Measurements from ENCODE around the gene SLC25A39. TPM values are rescaled to one million over a fixed set of nuclear protein-coding genes. Genes with fewer than 3 reads are reported as not detected.
"Not testable (repeated sequence)": the region's sequence is repeated elsewhere in the genome, so short reads cannot be mapped to it uniquely, and the experiment has no call there.

Gene SLC25A39
- total and polyA plus RNA-seq, 2 experiments from 2014 or later: 92.7 to 179 TPM

- H3K36me3 ChIP-seq (replicated peaks; ENCODE audit: insufficient read depth, low read depth): no peaks in the 10 kb centered on the region
- H3K79me2 ChIP-seq: peaks cover 15% of the 10 kb centered on the region
- no peak for DNase-seq (ENCODE audit: low spot score)
- no peaks in the 10 kb centered on the region for H4K20me1 ChIP-seq (ENCODE audit: insufficient read depth, poor library complexity, severe bottlenecking)
- 94% methylated on average over 11 of the region's 11 CpGs for WGBS (ENCODE audit: low lambda C conversion rate, missing lambda C conversion rate)
- TF ChIP-seq EZH2 (IDR thresholded peaks at IDR 0.05; ENCODE audit: borderline replicate concordance) (no peak), CTCF (IDR thresholded peaks at IDR 0.05; ENCODE audit: poor library complexity) (no peak), EZH2phosphoT487 (IDR thresholded peaks at IDR 0.05; ENCODE audit: low read depth, severe bottlenecking, unreplicated experiment) (no peak)
- H3K27me3 ChIP-seq: no peaks in the 10 kb centered on the region
- H2AFZ ChIP-seq: no peak overlapping the region
- H3K4me2 ChIP-seq: no peak overlapping the region
- no peak overlapping the region for H3K4me3 ChIP-seq
- H3K27ac ChIP-seq: no peak overlapping the region
- H3K4me1 ChIP-seq (ENCODE audit: insufficient read depth): no peaks in the 10 kb centered on the region
- no peaks in the 10 kb centered on the region for H3K9me2 ChIP-seq (replicated peaks; ENCODE audit: insufficient read depth)
- no peaks in the 10 kb centered on the region for H3K9me3 ChIP-seq (ENCODE audit: low read depth)
Observed at GRCh38 chr17:44343510-44344209, 19.0 kb upstream of the SLC25A39 start.

- not testable (repeated sequence) for H4K20me1 ChIP-seq (ENCODE audit: insufficient read depth, poor library complexity, severe bottlenecking); H3K4me1 ChIP-seq (ENCODE audit: insufficient read depth); H3K4me3 ChIP-seq; H3K9me2 ChIP-seq (replicated peaks; ENCODE audit: insufficient read depth); DNase-seq (ENCODE audit: low spot score); H3K79me2 ChIP-seq; H2AFZ ChIP-seq; H3K36me3 ChIP-seq (replicated peaks; ENCODE audit: insufficient read depth, low read depth); H3K9me3 ChIP-seq (ENCODE audit: low read depth); H3K27ac ChIP-seq; H3K27me3 ChIP-seq; H3K4me2 ChIP-seq
- WGBS (ENCODE audit: low lambda C conversion rate, missing lambda C conversion rate): 81% methylated on average over 5 of the region's 5 CpGs
Observed at GRCh38 chr17:44340553-44340952, 15.9 kb upstream of the SLC25A39 start.

- no peak overlapping the region for H2AFZ ChIP-seq
- H3K36me3 ChIP-seq (replicated peaks; ENCODE audit: insufficient read depth, low read depth): no peaks in the 10 kb centered on the region
- H3K27ac ChIP-seq: peak overlapping the region; percentile 89
- no peaks in the 10 kb centered on the region for H3K9me2 ChIP-seq (replicated peaks; ENCODE audit: insufficient read depth)
- no peaks in the 10 kb centered on the region for H3K79me2 ChIP-seq
- no peak for TF ChIP-seq CTCF (IDR thresholded peaks at IDR 0.05; ENCODE audit: poor library complexity)
- TF ChIP-seq EZH2phosphoT487 (IDR thresholded peaks at IDR 0.05; ENCODE audit: low read depth, severe bottlenecking, unreplicated experiment): no peak
- TF ChIP-seq EZH2 (IDR thresholded peaks at IDR 0.05; ENCODE audit: borderline replicate concordance): no peak
- no peak overlapping the region for H3K4me3 ChIP-seq
- WGBS (ENCODE audit: low lambda C conversion rate, missing lambda C conversion rate): 59% methylated on average over 6 of the region's 6 CpGs
- no peak overlapping the region for H3K4me2 ChIP-seq
- peak; percentile 80 for DNase-seq (ENCODE audit: low spot score)
- no peaks in the 10 kb centered on the region for H3K9me3 ChIP-seq (ENCODE audit: low read depth)
- H3K27me3 ChIP-seq: no peaks in the 10 kb centered on the region
- no peaks in the 10 kb centered on the region for H4K20me1 ChIP-seq (ENCODE audit: insufficient read depth, poor library complexity, severe bottlenecking)
- no peaks in the 10 kb centered on the region for H3K4me1 ChIP-seq (ENCODE audit: insufficient read depth)
Observed at GRCh38 chr17:44338702-44339101, 14.1 kb upstream of the SLC25A39 start.

GRCh38 chr17:44335968-44336367 is 11.3 kb upstream of the SLC25A39 start:
- H3K9me2 ChIP-seq (replicated peaks; ENCODE audit: insufficient read depth): no peaks in the 10 kb centered on the region

More at GRCh38 chr17:44335968-44336367, 11.3 kb upstream of the SLC25A39 start:
- no peak overlapping the region for H3K27ac ChIP-seq
- no peak for DNase-seq (ENCODE audit: low spot score)
- no peaks in the 10 kb centered on the region for H3K9me3 ChIP-seq (ENCODE audit: low read depth)
- H3K27me3 ChIP-seq: no peaks in the 10 kb centered on the region
- H3K4me1 ChIP-seq (ENCODE audit: insufficient read depth): no peaks in the 10 kb centered on the region
- H3K4me3 ChIP-seq: no peak overlapping the region
- H3K79me2 ChIP-seq: no peaks in the 10 kb centered on the region
- WGBS (ENCODE audit: low lambda C conversion rate, missing lambda C conversion rate): 83% methylated on average over 5 of the region's 5 CpGs
- H2AFZ ChIP-seq: no peak overlapping the region
- H3K4me2 ChIP-seq: no peak overlapping the region
- no peaks in the 10 kb centered on the region for H3K36me3 ChIP-seq (replicated peaks; ENCODE audit: insufficient read depth, low read depth)
- no peaks in the 10 kb centered on the region for H4K20me1 ChIP-seq (ENCODE audit: insufficient read depth, poor library complexity, severe bottlenecking)
- TF ChIP-seq EZH2 (IDR thresholded peaks at IDR 0.05; ENCODE audit: borderline replicate concordance): no peak
- TF ChIP-seq CTCF (IDR thresholded peaks at IDR 0.05; ENCODE audit: poor library complexity): no peak
- no peak for TF ChIP-seq EZH2phosphoT487 (IDR thresholded peaks at IDR 0.05; ENCODE audit: low read depth, severe bottlenecking, unreplicated experiment)
